ENCODE data around the gene VWC2.

GRCh38 chr7:49805371-49806007 lies 32.1 kb downstream of the VWC2 start:
- TF ChIP-seq ESRRG (CRISPR knock-in tag; IDR thresholded peaks at IDR 0.05) (no peak), ZFP30 (CRISPR knock-in tag; IDR thresholded peaks at IDR 0.05) (no peak), GLIS3 (CRISPR knock-in tag; IDR thresholded peaks at IDR 0.05) (no peak), ARNTL (CRISPR knock-in tag; IDR thresholded peaks at IDR 0.05; ENCODE audit: borderline replicate concordance, low read depth) (no peak), ZC3H10 (CRISPR knock-in tag; IDR thresholded peaks at IDR 0.05) (no peak), ZNF70 (CRISPR knock-in tag; IDR thresholded peaks at IDR 0.05) (no peak), ZFP3 (CRISPR knock-in tag; IDR thresholded peaks at IDR 0.05) (no peak), ZNF565 (CRISPR knock-in tag; conservative IDR thresholded peaks at IDR 0.05; ENCODE audit: low read depth) (no peak)

All from SK-N-SH treated with all-trans-retinoic acid at 6 μM for 48 hours (cell line).